Hematopoietic multipotent progenitor cell treated with erythropoietin and hydrocortisone succinate and interleukin-3 and kit ligand, for 4 days (in vitro differentiated cells): Measurements from ENCODE around the gene AGBL4.
"Not testable (repeated sequence)": the region's sequence is repeated elsewhere in the genome, so short reads cannot be mapped to it uniquely, and the experiment has no call there.

Experiments
- DNase-seq: peaks from one replicate; pipeline ENCODE4 v3.0.0-alpha.2; 2015

The AGBL4 gene

GRCh38 chr1:49424782-49425181 lies 599.0 kb downstream of the AGBL4 start:
- DNase-seq = no peak

- DNase-seq = no peak
Measured at GRCh38 chr1:49416758-49417157, 607.0 kb downstream of the AGBL4 start.

GRCh38 chr1:49408346-49408745 lies 615.4 kb downstream of the AGBL4 start:
- no peak for DNase-seq

- DNase-seq = no peak
Measured at GRCh38 chr1:49397086-49397485, 626.7 kb downstream of the AGBL4 start.

- DNase-seq = no peak
Measured at GRCh38 chr1:49394200-49394599, 629.6 kb downstream of the AGBL4 start.

GRCh38 chr1:49389699-49390098 lies 634.1 kb downstream of the AGBL4 start:
- DNase-seq = no peak

GRCh38 chr1:49364676-49365075 lies 659.1 kb downstream of the AGBL4 start:
- DNase-seq = no peak

- DNase-seq = no peak
Measured at GRCh38 chr1:49363628-49364027, 660.1 kb downstream of the AGBL4 start.

- DNase-seq = no peak
Measured at GRCh38 chr1:49358036-49358435, 665.7 kb downstream of the AGBL4 start.

- no peak for DNase-seq
Measured at GRCh38 chr1:49356594-49356993, 667.2 kb downstream of the AGBL4 start.

- no peak for DNase-seq
Measured at GRCh38 chr1:49351768-49352167, 672.0 kb downstream of the AGBL4 start.

GRCh38 chr1:49346767-49347349 lies 676.9 kb downstream of the AGBL4 start:
- DNase-seq = no peak

GRCh38 chr1:49340576-49340975 lies 683.2 kb downstream of the AGBL4 start:
- DNase-seq = no peak

GRCh38 chr1:49339043-49339442 lies 684.7 kb downstream of the AGBL4 start:
- DNase-seq = no peak

- no peak for DNase-seq
Measured at GRCh38 chr1:49337251-49337650, 686.5 kb downstream of the AGBL4 start.

GRCh38 chr1:49333906-49334305 lies 689.8 kb downstream of the AGBL4 start:
- no peak for DNase-seq

- no peak for DNase-seq
Measured at GRCh38 chr1:49331066-49331852, 692.5 kb downstream of the AGBL4 start.

GRCh38 chr1:49323925-49324540 lies 699.7 kb downstream of the AGBL4 start:
- DNase-seq = no peak

GRCh38 chr1:49320493-49320892 lies 703.3 kb downstream of the AGBL4 start:
- not testable (repeated sequence) for DNase-seq

- DNase-seq = no peak
Measured at GRCh38 chr1:49319426-49319963, 704.3 kb downstream of the AGBL4 start.

- no peak for DNase-seq
Measured at GRCh38 chr1:49318218-49318617, 705.5 kb downstream of the AGBL4 start.

- DNase-seq = no peak
Measured at GRCh38 chr1:49307457-49307856, 716.3 kb downstream of the AGBL4 start.

GRCh38 chr1:49306507-49307070 lies 717.2 kb downstream of the AGBL4 start:
- DNase-seq = no peak

- not testable (repeated sequence) for DNase-seq
Measured at GRCh38 chr1:49302400-49302799, 721.4 kb downstream of the AGBL4 start.
